Parathyroid adenoma (tissue), 2 donors: Measurements from ENCODE around the gene ASB7.

Source experiments
- H2AFZ ChIP-seq: fragments of 300-600 bp; sonication (generic); one replicate; pipeline ENCODE4 v1.7.0; 2017; ENCODE audit warnings: antibody characterized with exemption, mild to moderate bottlenecking
- H3K27ac ChIP-seq: fragments of 300-600 bp; sonication (generic); one replicate; pipeline ENCODE4 v1.7.0; 2017
- H3K27me3 ChIP-seq: fragments of 300-600 bp; sonication (generic); one replicate; pipeline ENCODE4 v1.7.0; 2017; ENCODE audit warnings: low read length; ENCODE audit not compliant: control insufficient read depth, insufficient read depth
- H3K36me3 ChIP-seq: fragments of 300-600 bp; sonication (generic); one replicate; pipeline ENCODE4 v1.7.0; 2017; ENCODE audit warnings: low read length; ENCODE audit not compliant: control insufficient read depth, insufficient read depth
- H3K4me1 ChIP-seq: fragments of 300-600 bp; sonication (generic); one replicate; pipeline ENCODE4 v1.7.0; 2017; ENCODE audit warnings: control low read depth
- H3K4me2 ChIP-seq: fragments of 300-600 bp; sonication (generic); one replicate; pipeline ENCODE4 v1.7.0; 2017; ENCODE audit warnings: low read length
- H3K4me3 ChIP-seq: fragments of 300-600 bp; sonication (generic); one replicate; pipeline ENCODE4 v1.7.0; 2017; ENCODE audit warnings: low read depth, low read length
- H3K79me2 ChIP-seq: fragments of 300-600 bp; sonication (generic); one replicate; pipeline ENCODE4 v1.7.0; 2017; ENCODE audit warnings: control low read depth
- H3K9ac ChIP-seq: fragments of 300-600 bp; sonication (generic); one replicate; pipeline ENCODE4 v1.7.0; 2017; ENCODE audit warnings: mild to moderate bottlenecking
- H3K9me3 ChIP-seq: fragments of 300-600 bp; sonication (generic); one replicate; pipeline ENCODE4 v1.7.0; 2017; ENCODE audit warnings: low read length; ENCODE audit not compliant: control insufficient read depth
- CTCF ChIP-seq: fragments of 300-600 bp; sonication (generic); IDR thresholded peaks from one replicate; pipeline ENCODE4 v1.7.0; 2017; ENCODE audit warnings: antibody characterized with exemption, mild to moderate bottlenecking
- donor health status: primary hyperparathyroidism.

ASB7 gene

GRCh38 chr15:100570735-100571313 is 31.6 kb upstream of the ASB7 start:
- TF ChIP-seq CTCF = no peak
- H3K36me3 ChIP-seq = no peaks in the 10 kb centered on the region

GRCh38 chr15:100571592-100572167 is 30.7 kb upstream of the ASB7 start:
- Histone ChIP-seq H3K36me3 (no peaks in the 10 kb centered on the region), H3K4me1 (no peaks in the 10 kb centered on the region), H3K27ac (no peak overlapping the region), H3K9me3 (no peaks in the 10 kb centered on the region), H3K9ac (no peak overlapping the region), H3K27me3 (no peaks in the 10 kb centered on the region), H2AFZ (no peak overlapping the region), H3K79me2 (no peaks in the 10 kb centered on the region), H3K4me3 (no peak overlapping the region), H3K4me2 (no peak overlapping the region)
- no peak for TF ChIP-seq CTCF

More at GRCh38 chr15:100570735-100571313, 31.6 kb upstream of the ASB7 start:
- Histone ChIP-seq H3K4me3 (no peak overlapping the region), H3K27me3 (no peaks in the 10 kb centered on the region), H3K4me1 (no peaks in the 10 kb centered on the region), H3K9me3 (no peaks in the 10 kb centered on the region), H3K9ac (no peak overlapping the region), H3K27ac (no peak overlapping the region), H3K4me2 (no peak overlapping the region), H3K79me2 (no peaks in the 10 kb centered on the region), H2AFZ (no peak overlapping the region)

- H3K36me3 ChIP-seq = no peaks in the 10 kb centered on the region
- H3K27me3 ChIP-seq = no peaks in the 10 kb centered on the region
- no peak overlapping the region for H3K4me3 ChIP-seq
- H3K9me3 ChIP-seq = no peaks in the 10 kb centered on the region
- H3K79me2 ChIP-seq = no peaks in the 10 kb centered on the region
- no peak overlapping the region for H2AFZ ChIP-seq
- H3K9ac ChIP-seq = no peak overlapping the region
- no peak overlapping the region for H3K4me2 ChIP-seq
- H3K4me1 ChIP-seq = no peaks in the 10 kb centered on the region
- H3K27ac ChIP-seq = no peak overlapping the region
- peak; percentile 42 for TF ChIP-seq CTCF
Observed at GRCh38 chr15:100572362-100572983, 29.9 kb upstream of the ASB7 start.

- Histone ChIP-seq H3K27ac (no peak overlapping the region), H2AFZ (no peak overlapping the region)
- no peak for TF ChIP-seq CTCF
Observed at GRCh38 chr15:100573526-100573925, 28.9 kb upstream of the ASB7 start.

More at GRCh38 chr15:100573526-100573925, 28.9 kb upstream of the ASB7 start:
- H3K79me2 ChIP-seq = no peaks in the 10 kb centered on the region
- no peak overlapping the region for H3K9ac ChIP-seq
- H3K4me2 ChIP-seq = no peak overlapping the region
- no peaks in the 10 kb centered on the region for H3K36me3 ChIP-seq
- no peaks in the 10 kb centered on the region for H3K9me3 ChIP-seq
- no peaks in the 10 kb centered on the region for H3K27me3 ChIP-seq
- no peaks in the 10 kb centered on the region for H3K4me1 ChIP-seq
- H3K4me3 ChIP-seq = no peak overlapping the region
